GM18505 (cell line): ENCODE measurements around the gene GNLY.

Source experiments
- ATAC-seq: cut with Tn5 transposase; IDR thresholded peaks from one replicate; pipeline ENCODE4 v1.9.1; 2021; ENCODE audit not compliant: unreplicated experiment
- POLR2A ChIP-seq: IDR thresholded peaks from 4 replicates; pipeline ENCODE4 v1.6.1; 2011; ENCODE audit warnings: borderline replicate concordance; ENCODE audit not compliant: insufficient read depth, insufficient read length; ENCODE audit errors: extremely low read depth

GNLY gene

DNA sequence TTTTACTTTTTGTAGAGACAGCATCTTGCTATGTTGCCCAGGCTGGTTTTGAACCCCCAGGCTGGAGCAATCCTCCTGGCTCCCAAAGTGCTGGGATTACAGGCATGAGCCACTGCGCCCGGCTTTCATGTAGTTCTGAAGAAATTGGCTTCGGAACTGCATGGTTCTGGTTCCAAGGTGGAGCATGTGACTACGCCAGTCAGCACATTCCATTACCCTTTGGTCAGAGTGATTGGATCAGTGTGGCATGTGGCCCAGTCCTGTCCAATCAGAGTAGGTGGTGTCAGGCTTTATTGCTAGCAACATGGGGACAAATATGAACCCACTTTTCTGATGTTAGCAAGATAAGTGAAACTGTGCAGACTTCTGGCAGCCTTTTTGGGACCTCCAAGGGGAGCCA lies 43.3 kb downstream of the GNLY start:
- no peak for TF ChIP-seq POLR2A
- ATAC-seq = no peak

GRCh38 chr2:85737961-85738360 lies 43.8 kb downstream of the GNLY start:
- no peak for TF ChIP-seq POLR2A
- ATAC-seq = no peak

- no peak for TF ChIP-seq POLR2A
- no peak for ATAC-seq
Measured at GRCh38 chr2:85740193-85740592, 46.0 kb downstream of the GNLY start.

GRCh38 chr2:85741211-85741832 lies 47.2 kb downstream of the GNLY start:
- ATAC-seq = no peak
- TF ChIP-seq POLR2A = no peak

DNA sequence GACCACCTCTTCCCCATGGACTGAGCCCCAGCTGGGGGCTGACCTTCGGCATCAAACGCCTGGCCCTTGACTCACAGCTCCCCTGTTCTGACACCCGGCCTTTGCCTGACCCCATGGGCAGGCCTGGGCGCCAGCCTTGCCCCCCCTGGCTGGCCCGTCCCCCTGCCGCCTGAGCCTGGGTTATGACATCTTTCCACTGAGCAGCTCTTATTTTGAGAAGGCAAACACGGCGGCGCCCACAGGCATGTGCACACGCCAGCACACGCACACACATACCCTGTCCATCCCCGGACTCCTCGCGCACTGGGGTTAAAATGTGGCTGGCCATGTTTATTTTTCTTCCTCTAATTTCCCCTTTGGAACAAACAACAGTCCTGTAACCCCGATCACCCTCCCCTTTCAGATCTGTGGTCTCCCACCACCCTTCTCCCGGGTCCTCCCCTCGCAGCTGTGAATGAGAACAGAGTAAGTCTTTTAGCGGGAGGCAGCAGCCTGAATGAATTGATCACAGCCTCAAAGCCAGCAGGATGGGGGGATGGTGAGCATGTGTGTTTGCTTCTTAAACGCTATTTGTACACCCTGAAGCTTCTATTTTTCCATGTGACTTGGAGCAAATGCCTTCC lies 47.8 kb downstream of the GNLY start:
- no peak for ATAC-seq
- no peak for TF ChIP-seq POLR2A

DNA sequence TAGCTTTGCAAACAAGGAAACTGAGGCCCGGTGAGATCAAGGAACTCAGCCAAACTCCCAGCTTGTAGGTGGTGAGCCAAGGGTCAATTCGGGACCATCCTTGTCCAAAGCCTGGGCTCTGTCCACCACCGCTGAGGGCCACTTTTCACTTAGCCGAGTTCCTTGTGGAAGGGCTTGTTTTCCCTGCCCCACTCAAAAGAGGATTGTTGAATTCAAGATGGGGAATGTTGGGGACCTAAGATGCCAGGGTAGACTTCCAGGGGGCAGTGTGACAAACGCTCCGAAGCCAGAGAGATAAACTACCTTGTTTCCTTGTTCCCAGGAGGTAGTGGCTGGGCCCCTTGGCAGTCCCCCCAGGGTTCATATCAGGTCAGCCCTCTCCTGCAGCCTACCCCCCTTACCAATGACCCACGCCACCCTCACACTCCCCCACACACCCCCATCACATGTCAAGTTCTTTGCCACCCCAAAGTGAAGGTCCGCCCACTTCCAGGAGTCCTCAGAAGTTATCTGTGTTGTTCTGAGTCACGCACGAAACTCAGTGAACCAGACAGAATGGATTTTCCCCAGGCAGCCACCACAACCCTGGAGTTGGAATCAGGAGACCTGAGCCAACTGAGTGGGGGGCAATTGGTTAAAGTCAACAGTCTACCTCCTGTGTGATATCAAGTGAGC lies 49.3 kb downstream of the GNLY start:
- no peak for ATAC-seq
- TF ChIP-seq POLR2A = no peak

DNA sequence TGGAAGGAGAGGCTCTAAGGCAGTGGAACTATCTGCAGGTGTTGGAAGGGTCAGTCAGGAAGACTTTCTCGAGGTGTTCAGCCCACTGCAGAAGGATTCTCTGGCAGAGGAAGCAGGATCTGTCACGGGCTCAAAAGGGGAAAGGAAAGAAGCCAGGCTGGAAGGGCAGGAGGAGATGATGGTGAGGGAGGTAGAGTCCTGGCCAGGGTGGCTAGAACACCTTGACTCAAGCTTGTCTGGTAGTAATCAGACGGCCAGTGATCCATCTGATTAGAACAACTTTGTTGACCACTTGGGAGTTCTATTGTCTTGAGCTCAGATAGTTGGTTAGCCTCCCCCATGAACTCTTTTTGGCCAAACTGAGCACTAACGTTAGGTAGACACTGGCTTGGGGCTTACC lies 49.9 kb downstream of the GNLY start:
- ATAC-seq = no peak
- no peak for TF ChIP-seq POLR2A

DNA sequence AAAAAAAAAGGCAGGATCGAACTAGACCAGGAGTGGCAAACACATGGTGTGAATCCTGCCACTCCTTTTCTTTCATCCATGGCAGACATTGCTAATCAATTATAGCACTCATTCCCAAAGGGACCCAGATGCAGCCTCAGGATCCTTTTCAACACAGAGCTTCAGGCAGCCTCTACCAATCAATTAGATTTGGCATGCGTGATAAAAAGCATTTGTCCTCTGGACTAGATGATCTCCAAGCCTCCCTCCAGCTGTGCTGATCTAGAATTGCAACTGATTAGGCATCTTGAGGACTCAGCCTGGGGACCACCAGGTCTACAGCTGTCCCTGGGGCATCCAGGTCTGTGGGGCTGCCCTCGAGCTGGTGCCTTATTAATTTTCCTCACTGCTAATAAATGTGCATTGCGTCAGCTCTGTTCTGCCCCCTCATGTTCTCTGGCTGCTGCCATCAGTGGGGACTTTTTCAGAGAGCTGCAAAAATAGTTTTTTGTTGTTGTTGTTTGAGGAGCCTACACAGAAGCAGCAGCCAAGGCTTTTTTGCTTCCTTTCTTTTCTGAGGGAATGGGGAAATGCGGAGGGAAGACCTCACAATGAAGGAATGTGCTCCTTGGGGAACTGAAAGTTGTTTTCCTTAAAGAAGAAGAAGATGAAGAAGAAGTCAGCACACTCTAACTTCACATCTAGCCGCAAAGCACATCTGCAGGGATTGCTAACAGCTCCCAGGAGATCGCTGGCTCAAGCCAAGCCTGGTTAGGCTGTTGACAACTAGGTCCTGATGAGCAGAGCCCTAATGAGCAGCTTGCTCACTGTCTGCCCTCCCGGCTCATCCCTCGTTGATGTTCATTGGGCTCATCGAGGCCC lies 50.8 kb downstream of the GNLY start:
- no peak for ATAC-seq
- no peak for TF ChIP-seq POLR2A

DNA sequence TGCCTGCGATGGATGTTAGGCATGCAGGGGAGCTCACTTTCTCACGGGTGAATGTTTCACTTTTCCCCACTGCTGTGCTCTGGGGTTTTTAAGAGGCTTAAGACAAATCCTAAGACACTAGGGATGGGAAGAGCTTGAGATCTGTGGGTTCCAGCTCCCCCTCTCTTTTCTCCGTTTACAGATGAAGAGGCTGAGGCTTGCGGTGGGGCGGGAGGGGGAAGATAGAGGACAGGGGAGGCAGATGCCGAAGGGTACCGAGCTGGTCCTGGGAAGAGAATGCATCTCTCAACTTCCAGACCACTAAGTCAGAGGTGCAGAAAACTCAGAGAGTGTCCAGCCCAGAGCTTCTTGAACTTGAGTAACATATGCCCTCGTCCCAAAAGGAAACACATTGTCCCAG lies 51.5 kb downstream of the GNLY start:
- no peak for ATAC-seq
- TF ChIP-seq POLR2A = no peak

- no peak for TF ChIP-seq POLR2A
- ATAC-seq = no peak
Measured at GRCh38 chr2:85746321-85747004, 52.3 kb downstream of the GNLY start.

- no peak for ATAC-seq
- no peak for TF ChIP-seq POLR2A
Measured at GRCh38 chr2:85747441-85747840, 53.3 kb downstream of the GNLY start.

GRCh38 chr2:85748039-85748734 lies 54.0 kb downstream of the GNLY start:
- no peak for TF ChIP-seq POLR2A
- ATAC-seq = peak; percentile 80
